Activated T-helper 2 cell treated with anti-CD3 and anti-CD28 coated beads, Interferon-gamma antibody, Interleukin-2, Interleukin-4, amounts not matched to agents 10 μg/mL and 5 μg/mL and 100 μg/mL, durations not matched to agents 14 hours and 24 hours and 36 hours (primary cell): ENCODE results near the gene ZDHHC17. TPM values are rescaled to one million over a fixed set of nuclear protein-coding genes. Genes with fewer than 3 reads are reported as not detected.

Experiments
- DNase-seq: peaks from one replicate; pipeline ENCODE4 v3.0.0; 2021; ENCODE audit warnings: low spot score
- H3K27ac Mint-ChIP-seq: one replicate; pipeline ENCODE4 v1.8.0; 2021; ENCODE audit warnings: mixed read lengths
- H3K27me3 Mint-ChIP-seq: one replicate; pipeline ENCODE4 v1.8.0; 2021; ENCODE audit warnings: low read depth, mixed read lengths
- H3K36me3 Mint-ChIP-seq: one replicate; pipeline ENCODE4 v1.8.0; 2021; ENCODE audit warnings: low read depth, mixed read lengths
- H3K4me1 Mint-ChIP-seq: one replicate; pipeline ENCODE4 v1.8.0; 2021; ENCODE audit warnings: low read depth, mixed read lengths
- H3K4me3 Mint-ChIP-seq: one replicate; pipeline ENCODE4 v1.8.0; 2021; ENCODE audit warnings: low read depth, mild to moderate bottlenecking, moderate library complexity, mixed read lengths
- H3K9me3 Mint-ChIP-seq: one replicate; pipeline ENCODE4 v1.8.0; 2021; ENCODE audit warnings: mixed read lengths
- intact Hi-C: fragments of 100-400 bp; cut with micrococcal nuclease; formaldehyde crosslinking; loops from one replicate; pipeline ENCODE4 v1.15.1; 2023
- total RNA-seq: library from RNA; stranded (reverse); gene quantifications from 2 replicates; pipeline ENCODE4 v1.2.3, GENCODE V29; 2022

Gene ZDHHC17
- total RNA-seq, 1 donor from 2014 or later, result 26.7 TPM

DNA sequence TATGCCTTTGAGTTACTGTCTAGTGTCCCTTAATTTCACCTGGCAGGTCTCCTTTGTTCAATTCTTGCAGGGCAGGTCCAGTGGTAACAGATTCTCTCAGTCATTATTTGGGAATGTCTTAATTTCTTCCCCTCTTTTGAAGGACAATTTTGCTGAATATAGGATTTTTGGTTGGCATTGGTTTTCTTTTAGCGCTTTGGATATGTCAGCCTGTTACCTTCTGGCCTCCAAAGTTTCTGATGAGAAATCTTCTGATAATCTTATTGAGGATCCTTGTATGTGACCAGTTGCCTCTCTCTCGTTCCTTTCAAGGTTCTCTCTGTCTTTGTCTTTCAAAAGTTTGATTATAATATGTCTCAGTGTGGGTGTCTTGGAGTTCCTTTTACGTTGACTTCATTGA lies 38.1 kb downstream of the ZDHHC17 start:
- H3K4me1 Mint-ChIP-seq, result peaks cover 6% of the 10 kb centered on the region
- H3K4me3 Mint-ChIP-seq, result no peak overlapping the region
- H3K36me3 Mint-ChIP-seq, result peaks cover 38% of the 10 kb centered on the region
- H3K9me3 Mint-ChIP-seq, result peaks cover 11% of the 10 kb centered on the region
- DNase-seq, result no peak
- H3K27ac Mint-ChIP-seq, result no peak overlapping the region
- intact Hi-C loops, result no loop called here
- no peaks in the 10 kb centered on the region for H3K27me3 Mint-ChIP-seq

DNA sequence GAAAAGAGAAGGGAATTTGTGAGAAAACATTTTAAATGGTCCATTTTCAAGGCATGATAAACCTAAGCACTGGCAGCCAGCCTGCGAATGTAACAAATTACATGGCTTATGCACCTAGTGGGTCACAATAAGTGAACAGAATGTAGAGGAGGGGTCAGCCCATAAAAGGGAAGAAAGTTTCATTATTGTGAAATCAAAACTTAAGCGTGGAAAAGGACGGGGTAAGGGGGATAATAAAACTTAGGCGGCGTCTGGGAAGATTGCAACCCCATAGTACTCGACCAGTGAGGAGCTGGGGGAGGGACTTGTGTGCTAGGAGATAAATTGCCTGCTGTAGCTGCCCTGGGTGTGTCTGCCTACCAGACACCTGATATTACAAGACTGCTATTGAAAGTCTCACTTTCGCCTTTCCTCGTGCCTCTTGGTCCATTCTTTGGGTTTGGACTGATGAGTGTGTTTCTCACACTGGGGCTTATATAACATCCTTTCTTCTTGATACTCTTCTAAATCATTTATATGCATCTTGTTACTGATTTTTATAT lies 40.6 kb downstream of the ZDHHC17 start:
- Mint-ChIP-seq H3K9me3 (peaks cover 11% of the 10 kb centered on the region), H3K27me3 (no peaks in the 10 kb centered on the region), H3K4me1 (peaks cover 6% of the 10 kb centered on the region), H3K27ac (no peak overlapping the region), H3K4me3 (no peak overlapping the region), H3K36me3 (peaks cover 27% of the 10 kb centered on the region)
- no peak for DNase-seq
- intact Hi-C loops, result no loop called here

DNA sequence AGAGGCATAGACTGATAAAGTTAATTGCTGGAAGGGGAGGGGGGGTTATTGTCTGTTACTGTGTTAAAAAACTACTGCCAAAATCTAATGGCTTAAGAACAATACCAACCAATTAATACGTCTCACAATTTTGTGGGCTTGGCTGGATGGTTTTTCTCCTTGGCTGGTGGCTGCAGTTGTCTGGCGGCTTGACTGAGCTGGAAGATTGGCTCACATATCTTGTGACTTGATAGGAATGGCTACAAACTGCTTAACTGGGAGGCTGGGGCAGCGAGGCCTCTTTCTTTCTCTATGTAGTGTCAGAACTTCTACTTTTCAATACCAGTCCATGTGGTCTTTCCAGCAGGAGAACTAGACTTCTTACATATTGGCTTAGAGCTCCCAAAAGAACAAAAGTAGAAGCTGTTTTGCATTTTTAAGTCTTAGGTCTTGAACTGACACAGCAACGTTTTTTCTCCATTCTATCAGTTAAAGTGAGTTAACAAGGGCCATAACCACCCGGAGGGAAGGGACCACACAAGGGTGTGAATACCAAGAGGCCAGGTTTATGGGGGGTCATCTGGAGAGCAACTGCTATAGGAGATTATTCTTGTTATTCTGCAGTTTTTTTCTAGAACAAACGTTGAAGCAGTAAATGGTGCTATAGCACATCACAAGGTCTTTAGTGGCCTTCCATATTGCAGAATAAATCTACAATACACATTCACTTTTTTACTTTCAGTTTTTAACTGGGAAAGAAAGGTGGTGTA lies 46.9 kb downstream of the ZDHHC17 start:
- intact Hi-C loops, result no loop called here
- Mint-ChIP-seq H3K36me3 (peaks cover 10% of the 10 kb centered on the region), H3K4me3 (no peak overlapping the region), H3K4me1 (no peaks in the 10 kb centered on the region), H3K27me3 (no peaks in the 10 kb centered on the region), H3K9me3 (no peaks in the 10 kb centered on the region), H3K27ac (no peak overlapping the region)
- no peak for DNase-seq

DNA sequence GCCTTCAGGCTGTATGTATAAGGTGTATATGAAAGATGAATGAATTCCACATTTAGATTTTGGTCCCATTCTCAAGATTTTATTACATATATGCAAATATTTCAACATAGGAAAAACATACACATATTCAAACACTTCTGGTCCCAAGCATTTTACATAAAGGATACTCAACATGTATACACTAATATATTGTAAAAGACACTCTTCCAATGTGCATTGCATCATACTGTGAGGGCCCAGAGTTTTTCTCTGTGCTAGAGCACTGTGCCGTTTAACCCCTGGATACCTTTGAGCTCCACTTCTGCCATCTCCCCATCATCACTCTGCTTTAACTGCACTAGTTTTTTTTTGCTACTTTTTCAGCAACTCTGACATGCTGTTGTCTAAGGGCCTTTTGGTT lies 48.1 kb downstream of the ZDHHC17 start:
- Mint-ChIP-seq H3K27me3 (no peaks in the 10 kb centered on the region), H3K4me1 (no peaks in the 10 kb centered on the region)

DNA sequence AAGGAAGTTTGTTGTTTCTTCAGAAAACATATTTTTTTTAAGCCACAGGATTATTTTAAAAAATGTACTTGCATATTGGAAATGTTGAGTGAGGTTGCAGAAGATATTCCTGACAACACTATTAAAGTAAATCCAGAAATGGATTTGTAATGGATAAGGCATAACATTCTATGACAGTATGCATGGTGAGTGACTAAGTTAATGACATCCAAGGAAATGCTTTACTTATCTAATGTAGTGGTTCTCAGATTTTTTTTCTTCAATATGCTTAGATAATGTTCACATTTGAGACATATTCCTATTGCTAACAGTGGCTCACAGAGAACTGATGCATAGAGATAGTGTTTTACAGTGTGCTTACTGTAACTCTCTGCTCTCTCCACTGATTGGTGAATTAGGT lies 49.4 kb downstream of the ZDHHC17 start:
- Mint-ChIP-seq H3K36me3 (peaks cover 10% of the 10 kb centered on the region), H3K27me3 (no peaks in the 10 kb centered on the region), H3K4me3 (no peak overlapping the region), H3K4me1 (no peaks in the 10 kb centered on the region), H3K9me3 (no peaks in the 10 kb centered on the region), H3K27ac (no peak overlapping the region)
- intact Hi-C loops, result no loop called here
- no peak for DNase-seq

More for the DNA sequence above, 48.1 kb downstream of the ZDHHC17 start:
- Mint-ChIP-seq H3K4me3 (no peak overlapping the region), H3K36me3 (peaks cover 10% of the 10 kb centered on the region), H3K9me3 (no peaks in the 10 kb centered on the region), H3K27ac (no peak overlapping the region)
- DNase-seq, result no peak
- intact Hi-C loops, result no loop called here

DNA sequence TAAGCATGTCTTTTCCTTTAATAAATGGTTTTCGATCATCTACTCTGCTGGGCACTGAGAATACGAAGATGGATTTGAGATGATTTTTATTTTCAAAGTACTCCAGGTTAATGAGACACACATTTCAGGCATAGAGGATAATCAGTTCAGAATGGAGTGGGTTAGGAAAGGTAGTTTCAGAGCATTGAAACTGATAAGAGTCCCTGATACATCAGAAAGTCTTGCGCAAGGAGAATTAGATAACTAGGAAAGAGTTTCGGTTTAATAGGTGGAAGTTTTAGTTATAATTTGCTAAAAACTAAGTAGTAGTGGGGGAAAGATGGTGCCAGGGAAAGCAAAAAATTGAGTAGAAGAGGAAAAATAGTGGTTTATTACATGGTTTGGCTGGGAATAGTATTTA lies 50.1 kb downstream of the ZDHHC17 start:
- H3K4me1 Mint-ChIP-seq, result no peaks in the 10 kb centered on the region
- DNase-seq, result no peak
- H3K36me3 Mint-ChIP-seq, result peaks cover 10% of the 10 kb centered on the region
- no peak overlapping the region for H3K27ac Mint-ChIP-seq
- H3K4me3 Mint-ChIP-seq, result no peak overlapping the region
- no peaks in the 10 kb centered on the region for H3K9me3 Mint-ChIP-seq
- no peaks in the 10 kb centered on the region for H3K27me3 Mint-ChIP-seq
- intact Hi-C loops, result no loop called here

DNA sequence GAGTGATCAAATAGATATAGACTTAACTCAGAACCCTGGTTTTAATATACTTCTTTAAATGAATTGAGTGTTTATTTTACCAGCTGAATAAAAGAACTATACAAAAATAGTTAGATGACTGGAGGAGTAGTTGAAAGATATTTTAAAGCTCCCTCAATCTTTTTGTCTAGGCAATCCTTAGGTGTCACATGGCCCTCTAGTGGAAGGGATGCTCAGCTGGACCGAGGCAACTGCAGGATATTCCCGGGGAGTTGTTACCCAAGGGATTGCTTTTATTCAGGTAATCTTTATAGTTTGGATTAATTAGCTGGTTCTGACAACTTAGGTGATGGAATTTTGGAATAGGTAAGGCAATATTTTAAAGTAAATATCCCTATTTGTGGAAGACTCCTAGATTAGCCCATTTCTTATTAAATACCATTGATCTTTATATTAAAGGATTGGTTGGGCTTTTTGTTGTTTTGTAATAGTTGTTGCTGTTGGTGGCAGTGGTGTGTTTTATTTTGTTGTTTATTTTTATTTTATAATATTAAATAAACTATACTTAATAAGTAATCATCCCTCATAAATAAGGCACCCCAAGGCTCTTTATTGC lies 57.1 kb downstream of the ZDHHC17 start:
- intact Hi-C loops, result no loop called here
- H3K4me3 Mint-ChIP-seq, result no peak overlapping the region
- no peak overlapping the region for H3K27ac Mint-ChIP-seq
- H3K4me1 Mint-ChIP-seq, result no peaks in the 10 kb centered on the region
- H3K9me3 Mint-ChIP-seq, result no peaks in the 10 kb centered on the region
- no peaks in the 10 kb centered on the region for H3K27me3 Mint-ChIP-seq
- H3K36me3 Mint-ChIP-seq, result peaks cover 6% of the 10 kb centered on the region
- DNase-seq, result no peak

DNA sequence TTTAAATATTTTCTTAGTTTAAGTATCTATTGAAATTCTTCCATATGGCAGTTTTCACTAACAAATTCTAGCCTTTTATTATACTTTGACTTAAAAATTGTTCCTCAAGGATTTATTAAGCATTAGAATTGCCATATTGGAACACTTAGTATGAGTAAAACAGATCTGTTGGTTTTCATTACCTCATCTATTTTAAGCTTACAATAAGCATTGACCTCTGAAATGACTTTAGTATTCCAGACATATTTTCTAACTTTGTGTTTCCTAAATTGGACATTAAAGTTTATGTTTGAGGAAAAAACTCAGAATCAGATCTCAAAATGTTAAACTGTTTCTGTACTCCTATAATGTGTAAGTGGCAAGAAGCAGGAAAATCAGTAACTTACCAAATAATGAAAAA lies 66.5 kb downstream of the ZDHHC17 start:
- peaks cover 15% of the 10 kb centered on the region for H3K36me3 Mint-ChIP-seq
- intact Hi-C loops, result no loop called here
- H3K4me3 Mint-ChIP-seq, result no peak overlapping the region
- no peaks in the 10 kb centered on the region for H3K4me1 Mint-ChIP-seq
- H3K9me3 Mint-ChIP-seq, result no peaks in the 10 kb centered on the region
- DNase-seq, result no peak
- H3K27me3 Mint-ChIP-seq, result no peaks in the 10 kb centered on the region
- no peak overlapping the region for H3K27ac Mint-ChIP-seq

DNA sequence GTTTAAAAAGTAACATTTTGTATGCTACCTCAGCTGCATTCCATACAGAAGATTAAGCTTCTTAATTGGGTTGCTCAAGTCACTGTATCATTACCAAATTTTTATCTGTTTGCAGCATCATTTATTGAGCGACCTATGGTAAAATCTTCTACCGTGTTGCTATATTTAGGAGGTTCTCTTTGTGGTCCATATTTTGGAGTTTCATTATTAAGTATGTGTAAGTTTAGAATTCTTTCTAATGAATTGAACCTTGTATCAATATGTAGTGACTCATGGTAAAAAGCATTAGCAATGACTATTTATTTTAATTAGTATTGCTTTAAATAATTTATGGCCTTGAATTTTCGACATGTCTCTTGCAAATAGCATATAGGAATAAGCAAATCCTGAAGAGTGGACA lies 72.7 kb downstream of the ZDHHC17 start:
- no peaks in the 10 kb centered on the region for H3K27me3 Mint-ChIP-seq
- DNase-seq, result no peak
- H3K9me3 Mint-ChIP-seq, result no peaks in the 10 kb centered on the region
- no peaks in the 10 kb centered on the region for H3K36me3 Mint-ChIP-seq
- no peak overlapping the region for H3K27ac Mint-ChIP-seq
- intact Hi-C loops, result no loop called here
- no peak overlapping the region for H3K4me3 Mint-ChIP-seq
- H3K4me1 Mint-ChIP-seq, result peaks cover 2% of the 10 kb centered on the region

DNA sequence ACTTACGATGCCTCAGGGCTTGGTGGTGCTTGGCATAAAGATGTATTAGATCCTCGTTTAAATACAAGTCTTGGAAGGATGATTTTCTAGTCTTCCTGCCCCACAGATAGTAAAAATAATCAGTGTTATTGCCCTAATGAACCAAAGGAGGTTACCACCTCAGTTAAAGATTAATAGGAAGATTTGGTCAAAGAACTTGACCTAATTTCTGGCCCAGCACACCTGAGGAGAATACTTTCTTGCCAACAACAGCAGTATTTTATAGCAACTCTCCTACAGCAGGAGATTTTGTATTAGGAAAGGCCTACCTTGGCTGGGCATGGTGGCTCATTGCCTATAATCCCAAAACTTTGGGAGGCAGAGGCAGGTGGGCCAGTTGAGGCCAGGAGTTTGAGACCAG lies 83.3 kb downstream of the ZDHHC17 start:
- Mint-ChIP-seq H3K4me1 (no peaks in the 10 kb centered on the region), H3K36me3 (peaks cover 17% of the 10 kb centered on the region), H3K9me3 (no peaks in the 10 kb centered on the region), H3K27me3 (no peaks in the 10 kb centered on the region), H3K27ac (no peak overlapping the region), H3K4me3 (no peak overlapping the region)
- no peak for DNase-seq
- intact Hi-C loops, result no loop called here

DNA sequence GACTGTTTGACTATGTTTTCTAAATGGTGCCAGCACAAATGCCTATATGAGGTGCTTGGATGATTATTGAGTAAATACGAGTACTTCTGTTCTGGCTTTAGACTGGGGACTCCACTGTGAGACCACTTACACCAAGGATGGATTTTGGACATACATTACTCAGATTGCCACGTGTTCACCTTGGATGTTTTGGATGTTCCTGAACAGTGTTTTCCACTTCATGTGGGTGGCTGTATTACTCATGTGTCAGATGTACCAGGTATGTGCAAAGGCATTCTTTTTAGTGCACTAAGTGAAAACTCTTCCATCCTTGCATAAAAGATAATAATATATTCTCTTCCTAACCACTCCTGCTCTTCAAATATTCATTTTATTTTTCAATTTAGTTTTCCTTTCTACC lies 84.2 kb downstream of the ZDHHC17 start:
- Mint-ChIP-seq H3K27ac (no peak overlapping the region), H3K4me1 (no peaks in the 10 kb centered on the region), H3K9me3 (no peaks in the 10 kb centered on the region), H3K36me3 (peaks cover 17% of the 10 kb centered on the region), H3K4me3 (no peak overlapping the region), H3K27me3 (no peaks in the 10 kb centered on the region)
- no peak for DNase-seq
- intact Hi-C loops, result no loop called here

DNA sequence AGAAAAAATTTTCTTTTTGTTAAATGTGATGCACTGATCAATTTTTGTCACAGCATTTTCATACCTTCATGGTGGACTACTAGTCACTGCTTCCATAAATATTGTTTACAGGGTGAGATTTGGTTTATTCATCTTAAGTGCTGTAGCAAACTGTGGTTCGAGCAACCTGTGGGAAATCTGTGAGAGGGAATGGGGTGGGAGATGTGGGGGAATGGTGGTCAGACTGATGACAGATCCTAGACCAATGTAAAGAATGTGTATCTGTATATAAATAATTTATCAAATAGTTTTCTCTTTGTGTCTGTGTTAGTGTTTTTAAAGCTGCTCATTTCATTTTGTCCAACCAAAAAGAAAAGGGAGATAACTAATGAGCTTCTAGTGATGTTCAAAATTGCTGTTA lies 88.2 kb downstream of the ZDHHC17 start:
- H3K36me3 Mint-ChIP-seq, result peaks cover 31% of the 10 kb centered on the region
- H3K27me3 Mint-ChIP-seq, result no peaks in the 10 kb centered on the region
- H3K9me3 Mint-ChIP-seq, result no peaks in the 10 kb centered on the region
- intact Hi-C loops, result no loop called here
- no peak overlapping the region for H3K4me3 Mint-ChIP-seq
- no peak overlapping the region for H3K27ac Mint-ChIP-seq
- no peak for DNase-seq
- no peaks in the 10 kb centered on the region for H3K4me1 Mint-ChIP-seq

DNA sequence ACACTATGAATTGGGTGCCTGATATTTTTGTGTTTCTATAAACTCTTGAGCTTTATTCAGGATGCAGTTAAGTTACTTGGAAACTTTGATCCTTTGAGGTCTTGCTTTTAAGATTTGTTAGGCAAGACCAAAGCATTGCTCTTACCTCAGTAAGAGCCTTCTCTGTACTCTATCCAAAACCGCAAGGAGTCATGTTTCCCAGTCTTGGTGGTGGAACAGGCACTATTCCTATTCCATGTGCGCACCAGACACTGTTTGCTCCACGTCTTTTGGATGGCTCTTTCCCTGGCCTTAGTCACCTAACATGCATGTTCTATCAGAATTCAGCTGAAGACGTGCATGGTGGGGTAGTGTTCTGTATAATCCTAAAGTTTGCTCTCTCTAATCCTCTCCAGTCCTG lies 91.4 kb downstream of the ZDHHC17 start:
- no peak overlapping the region for H3K27ac Mint-ChIP-seq
- peaks cover 10% of the 10 kb centered on the region for H3K4me1 Mint-ChIP-seq
- H3K36me3 Mint-ChIP-seq, result peaks cover 27% of the 10 kb centered on the region
- DNase-seq, result no peak
- H3K9me3 Mint-ChIP-seq, result no peaks in the 10 kb centered on the region
- no peaks in the 10 kb centered on the region for H3K27me3 Mint-ChIP-seq
- H3K4me3 Mint-ChIP-seq, result no peak overlapping the region
- intact Hi-C loops, result no loop called here
